T-helper 17 cell (primary cell): ENCODE data around the gene NPEPPS. TPM values are rescaled to one million over a fixed set of nuclear protein-coding genes. Genes with fewer than 3 reads are reported as not detected.
A peak's percentile ranks its signal among the peaks of the same experiment; 100 is the strongest.
"Not testable (repeated sequence)": the region's sequence is repeated elsewhere in the genome, so short reads cannot be mapped to it uniquely, and the experiment has no call there.

Experiments
- ATAC-seq: fragments of 150-1000 bp; cut with Tn5 transposase; 2 replicates; pipeline ENCODE4 v1.10.0; 2021; ENCODE audit warnings: mild to moderate bottlenecking, moderate library complexity
- DNase-seq, 3 donors: peaks; one replicate each; pipeline versions ENCODE4 v3.0.0 to v3.0.0-alpha.2; 2020 to 2021
- H3K9me3 ChIP-seq: one replicate; pipeline ENCODE4 v1.7.0; 2013; ENCODE audit warnings: low read length, mild to moderate bottlenecking; ENCODE audit not compliant: control insufficient read depth, poor library complexity, severe bottlenecking
- H3K27ac Mint-ChIP-seq: one replicate; pipeline ENCODE4 v1.8.0; 2022; ENCODE audit warnings: mild to moderate bottlenecking, moderate library complexity, mixed read lengths
- H3K27me3 Mint-ChIP-seq: one replicate; pipeline ENCODE4 v1.8.0; 2022; ENCODE audit warnings: mixed read lengths
- H3K36me3 Mint-ChIP-seq: one replicate; pipeline ENCODE4 v1.8.0; 2022; ENCODE audit warnings: low read depth, mixed read lengths
- H3K4me1 Mint-ChIP-seq: one replicate; pipeline ENCODE4 v1.8.0; 2022; ENCODE audit warnings: mild to moderate bottlenecking, mixed read lengths
- H3K4me3 Mint-ChIP-seq: one replicate; pipeline ENCODE4 v1.8.0; 2022; ENCODE audit warnings: mild to moderate bottlenecking, moderate library complexity, mixed read lengths
- total RNA-seq, 4 donors: library from RNA in 2 of 4; stranded (reverse) in 2 of 4; gene quantifications; one replicate each; pipeline ENCODE4 v1.2.3 and lab custom pipeline; 2022 to 2026

Gene NPEPPS
- total RNA-seq, 2 donors from 2014 or later: 88.3 to 100 TPM

DNA sequence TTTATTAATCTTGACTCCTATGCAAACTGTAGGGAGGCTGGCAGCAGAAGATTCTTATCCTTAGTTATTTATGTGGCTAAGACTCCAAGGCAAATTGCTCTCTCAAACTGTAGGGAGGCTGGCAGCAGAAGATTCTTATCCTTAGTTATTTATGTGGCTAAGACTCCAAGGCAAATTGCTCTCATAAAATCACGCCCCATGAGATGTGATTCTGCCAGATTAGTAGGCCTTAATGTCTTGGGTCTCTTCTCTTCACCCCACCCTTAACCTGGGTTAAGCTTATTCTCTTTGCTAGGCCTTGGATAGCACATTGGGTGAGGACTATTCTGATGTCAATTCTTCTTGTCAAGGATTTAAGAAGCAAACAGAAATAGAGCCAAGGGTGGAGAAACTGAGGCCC, 9.5 kb upstream of the NPEPPS start:
- H3K27me3 Mint-ChIP-seq, H3K9me3 ChIP-seq, H3K27ac Mint-ChIP-seq, H3K4me3 Mint-ChIP-seq, DNase-seq, H3K36me3 Mint-ChIP-seq, ATAC-seq, H3K4me1 Mint-ChIP-seq: not testable (repeated sequence)

DNA sequence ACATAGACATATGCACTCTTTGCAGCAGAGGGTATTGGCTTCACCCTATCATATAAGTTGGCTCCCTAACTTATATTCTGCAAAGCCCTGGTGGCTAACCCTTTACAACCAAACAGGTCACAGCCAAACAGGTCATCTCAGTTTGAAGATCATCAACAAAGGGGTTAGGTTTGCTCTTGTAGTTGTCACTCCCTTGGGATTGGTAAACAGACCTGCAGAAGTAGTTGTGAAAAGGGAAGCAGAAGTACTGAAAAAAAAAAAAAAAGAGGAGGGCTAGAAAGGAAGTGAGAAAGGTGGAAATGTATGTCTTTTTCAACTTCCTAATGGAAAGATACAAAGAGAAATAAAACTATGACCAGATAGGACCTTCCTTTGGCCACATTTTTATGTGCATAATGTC, 8.6 kb upstream of the NPEPPS start:
- not testable (repeated sequence) for ATAC-seq, H3K27me3 Mint-ChIP-seq, H3K4me1 Mint-ChIP-seq, H3K9me3 ChIP-seq, DNase-seq, H3K4me3 Mint-ChIP-seq, H3K36me3 Mint-ChIP-seq, H3K27ac Mint-ChIP-seq

DNA sequence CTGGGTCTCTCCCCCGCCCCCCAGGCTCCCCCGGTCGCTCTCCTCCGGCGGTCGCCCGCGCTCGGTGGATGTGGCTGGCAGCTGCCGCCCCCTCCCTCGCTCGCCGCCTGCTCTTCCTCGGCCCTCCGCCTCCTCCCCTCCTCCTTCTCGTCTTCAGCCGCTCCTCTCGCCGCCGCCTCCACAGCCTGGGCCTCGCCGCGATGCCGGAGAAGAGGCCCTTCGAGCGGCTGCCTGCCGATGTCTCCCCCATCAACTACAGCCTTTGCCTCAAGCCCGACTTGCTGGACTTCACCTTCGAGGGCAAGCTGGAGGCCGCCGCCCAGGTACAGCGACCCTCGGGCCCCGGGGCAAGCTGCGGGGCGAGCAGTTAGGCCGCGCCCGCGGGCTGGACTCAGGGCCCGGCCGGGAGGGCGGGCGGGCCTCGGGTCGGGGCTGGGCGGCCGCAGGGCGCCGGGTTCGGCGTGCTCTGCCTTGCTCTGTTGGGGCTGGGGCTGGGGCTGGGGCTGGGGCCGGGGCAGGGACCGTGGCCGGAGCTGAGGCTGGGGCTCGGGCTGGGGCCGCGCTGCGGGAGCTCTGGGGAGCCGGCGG, 419 bp downstream of the NPEPPS start:
- peak; percentile 30 for ATAC-seq
- DNase-seq, H3K9me3 ChIP-seq, H3K27me3 Mint-ChIP-seq, H3K4me1 Mint-ChIP-seq, H3K36me3 Mint-ChIP-seq: not testable (repeated sequence)
- Mint-ChIP-seq H3K4me3 (peak overlapping the region; percentile 91), H3K27ac (peak overlapping the region; percentile 86)

DNA sequence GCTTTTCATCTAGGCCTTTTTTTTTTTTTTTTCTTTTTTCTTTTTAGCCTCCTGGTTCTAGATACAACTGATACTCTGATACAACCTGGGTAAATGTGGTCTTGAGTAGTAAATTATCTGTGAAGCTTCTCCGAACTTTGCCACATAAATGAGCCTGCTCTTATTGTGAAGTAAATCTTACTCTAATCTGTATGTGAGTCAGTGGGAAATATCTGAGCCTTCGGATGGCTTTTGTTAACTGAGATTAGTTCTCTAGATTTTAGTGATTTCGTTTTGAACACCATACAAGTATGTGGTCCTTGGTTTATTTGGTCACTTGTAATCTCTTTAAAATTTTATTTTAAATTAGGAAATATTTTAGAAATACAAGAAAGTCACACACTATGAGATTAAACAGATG, 8.2 kb downstream of the NPEPPS start:
- H3K36me3 Mint-ChIP-seq, ATAC-seq, H3K27me3 Mint-ChIP-seq, DNase-seq, H3K4me3 Mint-ChIP-seq, H3K27ac Mint-ChIP-seq, H3K9me3 ChIP-seq, H3K4me1 Mint-ChIP-seq: not testable (repeated sequence)

DNA sequence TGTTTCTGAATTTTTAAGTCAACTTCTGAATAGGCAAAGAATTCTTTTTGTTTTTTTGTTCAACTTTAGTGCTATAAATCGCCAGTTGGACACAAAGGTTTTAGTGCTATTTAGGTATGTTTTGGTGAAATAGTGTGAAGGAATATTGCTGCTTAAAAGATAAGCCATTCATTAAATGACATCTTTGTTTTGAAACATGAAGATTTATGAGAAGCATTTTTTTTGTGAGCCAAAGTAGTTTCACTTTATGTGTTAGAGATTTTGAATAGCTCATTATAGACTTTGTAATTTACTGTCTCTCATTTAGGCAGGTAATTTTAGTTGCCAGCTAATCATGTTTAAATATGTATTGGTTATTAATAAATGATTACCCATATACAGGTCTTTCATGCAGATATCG, 10.8 kb downstream of the NPEPPS start:
- ATAC-seq, H3K4me3 Mint-ChIP-seq, H3K27ac Mint-ChIP-seq, H3K9me3 ChIP-seq, H3K4me1 Mint-ChIP-seq, H3K36me3 Mint-ChIP-seq, DNase-seq, H3K27me3 Mint-ChIP-seq: not testable (repeated sequence)

DNA sequence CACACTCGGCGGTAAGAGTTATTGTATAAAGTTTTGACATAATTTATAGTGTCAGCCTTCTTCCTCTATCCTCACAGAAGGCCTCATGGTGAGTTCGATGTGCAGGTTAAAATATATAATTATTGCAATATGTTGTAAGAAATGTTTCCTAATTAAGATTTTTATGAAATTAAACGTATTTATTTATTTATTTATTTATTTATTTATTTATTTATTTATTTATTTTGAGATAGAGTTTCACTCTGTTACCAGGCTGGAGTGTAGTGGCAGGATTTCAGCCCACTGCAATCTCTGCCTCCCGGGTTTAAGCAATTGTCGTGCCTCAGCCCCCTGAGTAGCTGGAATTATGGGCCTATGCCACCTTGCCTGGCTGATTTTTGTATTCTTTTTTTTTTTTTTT, 13.4 kb downstream of the NPEPPS start:
- not testable (repeated sequence) for H3K4me1 Mint-ChIP-seq, H3K27me3 Mint-ChIP-seq, DNase-seq, H3K9me3 ChIP-seq, H3K27ac Mint-ChIP-seq, ATAC-seq, H3K36me3 Mint-ChIP-seq, H3K4me3 Mint-ChIP-seq

DNA sequence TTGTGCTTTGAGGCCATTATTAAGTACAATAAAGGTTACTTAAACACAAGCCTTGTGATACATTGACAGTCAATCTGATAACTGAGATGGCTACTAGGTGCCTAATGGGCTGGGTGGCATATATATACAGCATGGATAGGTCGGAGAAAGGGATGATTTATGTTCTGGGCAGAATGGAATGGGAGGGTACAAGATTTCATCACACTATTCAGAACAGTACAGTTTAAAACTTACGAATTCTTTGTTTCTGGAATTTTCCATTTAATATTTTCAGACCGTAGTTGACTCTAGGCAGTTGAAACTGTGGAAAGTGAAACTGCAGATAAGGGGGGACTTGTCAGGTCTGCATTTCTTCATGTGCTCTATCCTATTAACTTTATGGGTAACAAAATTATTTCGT, 23.8 kb downstream of the NPEPPS start:
- not testable (repeated sequence) for H3K27me3 Mint-ChIP-seq, H3K9me3 ChIP-seq, H3K4me3 Mint-ChIP-seq, ATAC-seq, H3K36me3 Mint-ChIP-seq, H3K27ac Mint-ChIP-seq, DNase-seq, H3K4me1 Mint-ChIP-seq

DNA sequence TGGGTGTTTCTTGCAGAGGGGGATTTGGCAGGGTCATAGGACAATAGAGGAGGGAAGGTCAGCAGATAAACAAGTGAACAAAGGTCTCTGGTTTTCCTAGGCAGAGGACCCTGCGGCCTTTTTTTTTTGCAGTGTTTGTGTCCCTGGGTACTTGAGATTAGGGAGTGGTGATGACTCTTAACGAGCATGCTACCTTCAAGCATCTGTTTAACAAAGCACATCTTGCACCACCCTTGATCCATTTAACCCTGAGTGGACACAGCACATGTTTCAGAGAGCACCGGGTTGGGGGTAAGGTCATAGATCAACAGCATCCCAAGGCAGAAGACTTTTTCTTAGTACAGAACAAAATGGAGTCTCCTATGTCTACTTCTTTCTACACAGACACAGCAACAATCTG, 25.2 kb downstream of the NPEPPS start:
- H3K36me3 Mint-ChIP-seq, H3K27ac Mint-ChIP-seq, ATAC-seq: not testable (repeated sequence)

DNA sequence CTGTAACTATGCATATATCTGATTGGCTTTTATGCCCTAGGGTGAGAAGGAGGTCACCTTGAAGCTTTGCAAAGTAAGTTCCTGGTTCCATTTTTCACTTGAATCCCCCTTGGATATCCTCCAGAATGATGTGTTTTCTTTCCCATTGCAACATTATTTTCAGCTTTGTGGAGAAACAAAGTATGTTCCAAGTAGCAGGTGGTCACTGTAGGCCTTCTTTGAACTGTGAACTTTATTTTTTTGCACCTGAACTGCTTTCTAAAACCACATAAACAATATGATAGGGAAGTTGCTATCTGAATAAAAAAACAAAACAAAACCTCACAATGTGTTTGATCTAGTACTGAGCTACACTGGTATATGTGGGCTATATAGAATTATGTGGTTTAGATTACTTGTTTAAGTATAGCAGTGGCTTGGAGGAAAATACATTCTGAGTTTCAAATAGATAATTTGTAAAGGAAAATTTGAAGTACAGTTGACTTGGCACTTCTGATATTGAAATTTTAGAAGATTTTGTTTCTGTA, 29.7 kb downstream of the NPEPPS start:
- peaks cover 15% of the 10 kb centered on the region for H3K4me1 Mint-ChIP-seq
- not testable (repeated sequence) for H3K27ac Mint-ChIP-seq, DNase-seq, H3K4me3 Mint-ChIP-seq, H3K27me3 Mint-ChIP-seq, H3K36me3 Mint-ChIP-seq, H3K9me3 ChIP-seq
- ATAC-seq: peak; percentile 62

More for the DNA sequence above, 25.2 kb downstream of the NPEPPS start:
- H3K27me3 Mint-ChIP-seq, H3K9me3 ChIP-seq, H3K4me3 Mint-ChIP-seq, DNase-seq: not testable (repeated sequence)
- H3K4me1 Mint-ChIP-seq: peaks cover 12% of the 10 kb centered on the region

DNA sequence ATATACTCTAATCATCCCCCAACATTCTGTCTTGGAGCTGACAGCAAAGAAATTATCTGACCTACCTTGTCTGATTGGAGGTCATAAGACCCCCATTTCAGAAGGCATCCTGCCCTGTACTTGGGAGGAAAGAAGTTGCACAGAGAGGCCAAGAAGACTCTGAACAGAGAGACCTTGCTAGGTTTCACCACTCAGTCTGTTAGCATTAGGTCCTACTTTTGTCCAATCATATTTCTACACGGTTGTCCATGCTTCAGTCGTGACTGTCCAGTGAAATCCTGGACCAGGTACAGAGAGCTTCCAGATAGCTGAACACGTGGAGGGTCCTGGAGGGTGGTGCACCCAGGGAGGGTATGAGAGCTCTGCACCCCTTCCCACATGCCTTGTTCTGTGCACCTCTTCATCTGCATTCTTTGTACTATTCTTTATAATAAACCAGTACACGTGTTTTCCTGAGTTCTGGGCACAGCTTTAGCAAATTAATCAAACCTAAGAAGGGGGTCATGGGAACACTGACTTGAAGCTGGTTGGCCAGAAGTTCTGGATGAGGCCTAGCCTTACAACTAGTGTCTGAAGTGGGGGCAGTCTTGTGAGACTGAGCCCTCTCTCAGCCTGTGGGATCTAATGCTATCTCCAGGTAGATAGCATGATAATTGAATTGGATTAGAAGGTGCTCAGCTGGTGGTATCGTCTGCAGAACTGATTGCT, 30.9 kb downstream of the NPEPPS start:
- not testable (repeated sequence) for H3K27ac Mint-ChIP-seq, H3K4me3 Mint-ChIP-seq, DNase-seq, H3K9me3 ChIP-seq, H3K36me3 Mint-ChIP-seq, H3K27me3 Mint-ChIP-seq
- H3K4me1 Mint-ChIP-seq: peaks cover 15% of the 10 kb centered on the region
- ATAC-seq: peak; percentile 10

DNA sequence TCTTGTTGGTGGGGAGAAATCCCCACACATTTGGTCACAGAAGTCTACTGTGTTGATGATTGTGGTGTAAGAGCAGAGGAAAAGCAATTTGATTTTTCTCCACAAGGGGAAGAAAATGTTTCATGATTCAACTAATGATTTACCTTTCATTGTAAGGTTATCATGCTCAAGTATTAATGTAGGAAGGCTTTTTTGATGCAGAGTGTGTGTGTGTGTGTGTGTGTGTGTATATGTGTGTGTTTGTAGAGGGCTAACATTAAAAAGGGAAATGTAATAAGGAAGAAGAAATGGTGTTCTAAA, 31.4 kb downstream of the NPEPPS start:
- H3K4me3 Mint-ChIP-seq, H3K27me3 Mint-ChIP-seq, H3K27ac Mint-ChIP-seq, H3K9me3 ChIP-seq, H3K36me3 Mint-ChIP-seq, DNase-seq: not testable (repeated sequence)
- peaks cover 18% of the 10 kb centered on the region for H3K4me1 Mint-ChIP-seq
- ATAC-seq: peak; percentile 21

DNA sequence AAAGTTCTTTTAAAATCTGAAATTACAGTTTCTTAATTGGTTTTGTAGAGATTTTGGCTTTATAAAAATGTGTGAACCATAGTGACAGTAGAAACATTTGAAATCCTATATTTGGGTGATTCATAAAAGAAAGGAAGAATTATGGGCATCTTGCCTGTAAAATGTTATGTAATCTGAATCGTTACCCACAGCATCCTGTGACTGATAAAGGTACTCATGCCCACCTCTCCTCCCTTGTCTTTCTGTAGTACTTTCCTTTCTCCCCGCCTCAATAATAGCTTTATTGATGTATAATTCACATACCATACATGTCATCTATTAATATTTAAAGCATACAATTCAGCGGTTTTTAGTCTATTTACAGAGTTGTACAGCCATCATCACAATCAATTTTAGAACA, 36.4 kb downstream of the NPEPPS start:
- H3K27ac Mint-ChIP-seq: not testable (repeated sequence)

DNA sequence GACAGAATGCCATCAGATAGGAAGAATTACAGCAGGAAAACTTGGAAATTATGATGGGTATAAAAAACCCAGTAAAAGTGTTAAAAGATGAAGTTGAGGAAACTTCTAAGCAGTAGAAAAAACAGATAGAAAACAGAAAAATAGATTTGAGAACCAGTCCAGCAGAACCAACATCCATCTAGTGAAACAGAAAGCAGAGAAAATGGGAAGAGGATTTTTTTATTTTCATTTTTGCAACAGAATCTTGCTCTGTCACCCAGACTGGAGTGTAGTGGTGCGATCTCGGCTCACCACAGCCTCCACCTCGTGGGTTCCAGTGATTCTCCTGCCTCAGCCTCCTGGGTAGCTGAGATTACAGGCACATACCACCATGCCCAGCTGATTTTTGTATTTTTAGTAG, 41.7 kb downstream of the NPEPPS start:
- H3K9me3 ChIP-seq, H3K4me1 Mint-ChIP-seq, H3K36me3 Mint-ChIP-seq, DNase-seq, H3K4me3 Mint-ChIP-seq, ATAC-seq, H3K27me3 Mint-ChIP-seq: not testable (repeated sequence)
- H3K27ac Mint-ChIP-seq: peak overlapping the region; percentile 41

More for the DNA sequence above, 36.4 kb downstream of the NPEPPS start:
- DNase-seq, H3K36me3 Mint-ChIP-seq, H3K4me3 Mint-ChIP-seq, H3K4me1 Mint-ChIP-seq, H3K9me3 ChIP-seq, ATAC-seq, H3K27me3 Mint-ChIP-seq: not testable (repeated sequence)

DNA sequence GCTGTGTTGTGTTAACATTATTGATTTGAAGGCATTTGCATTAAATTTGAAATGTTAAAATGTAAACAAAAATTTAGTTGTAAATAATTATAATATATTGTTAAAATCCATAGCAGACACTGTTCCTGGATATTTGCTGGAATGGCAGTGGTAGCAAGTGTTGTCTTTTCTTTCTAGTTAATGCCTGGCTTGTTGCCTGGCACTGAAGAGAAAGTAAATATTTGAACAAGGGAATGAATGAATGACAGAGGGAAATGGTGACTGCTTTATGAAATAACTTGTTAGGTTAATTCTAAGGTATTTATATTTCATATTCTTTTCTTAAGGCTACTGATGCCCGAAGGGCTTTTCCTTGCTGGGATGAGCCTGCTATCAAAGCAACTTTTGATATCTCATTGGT, 51.5 kb downstream of the NPEPPS start:
- H3K4me1 Mint-ChIP-seq, DNase-seq, H3K36me3 Mint-ChIP-seq, H3K9me3 ChIP-seq, H3K27me3 Mint-ChIP-seq, ATAC-seq, H3K27ac Mint-ChIP-seq, H3K4me3 Mint-ChIP-seq: not testable (repeated sequence)
